AG10803 (cell line): ENCODE results near the gene ACSS1.

ENCODE experiments used
- DNase-seq: peaks from one replicate; pipeline ENCODE4 v3.0.0; 2010; ENCODE audit warnings: low read depth
- H3K4me3 ChIP-seq: 2 replicates; pipeline ENCODE4 v1.5.1; 2011; ENCODE audit warnings: mild to moderate bottlenecking, low read length, control low read depth
- TF ChIP-seq, protein P1 (sequence below): conservative IDR thresholded peaks from 2 replicates; pipeline ENCODE4 v1.5.1; 2011; ENCODE audit warnings: mild to moderate bottlenecking, low read length, control low read depth, inconsistent platforms

ACSS1 gene

DNA sequence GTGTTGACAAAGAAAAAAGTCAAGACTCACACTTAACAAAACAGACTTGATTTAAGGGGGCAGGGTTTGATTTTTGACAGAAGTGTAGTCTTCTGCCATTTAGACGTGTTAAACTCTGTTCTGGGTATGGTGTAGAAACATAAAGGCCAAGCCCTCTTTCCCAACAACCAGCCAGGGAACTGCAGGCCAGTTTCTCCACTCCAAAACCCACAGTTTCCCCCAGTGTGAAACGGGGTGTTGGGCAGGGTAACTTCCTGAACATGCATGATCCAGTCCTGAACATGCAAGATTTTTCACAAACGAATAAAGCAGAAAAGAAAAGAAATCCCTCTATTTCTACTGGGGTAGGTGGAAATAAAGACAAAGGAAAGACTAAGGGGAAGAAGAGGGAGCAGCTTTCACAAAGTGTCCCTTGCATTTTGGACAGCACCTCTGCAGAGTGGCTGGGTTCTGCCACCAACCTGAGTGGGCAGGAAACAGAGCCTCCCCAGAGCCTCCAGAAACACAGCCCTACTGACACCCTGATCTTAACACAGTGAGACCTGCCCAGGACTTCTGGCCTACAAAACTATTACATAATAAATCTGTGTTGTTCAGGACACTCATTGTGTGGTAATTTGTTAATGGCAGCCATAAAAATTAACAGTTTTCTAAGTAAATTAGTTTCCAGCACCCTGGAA, 72.8 kb downstream of the ACSS1 start:
- DNase-seq = no peak
- H3K4me3 ChIP-seq = no peak overlapping the region
- TF ChIP-seq, protein P1, sequence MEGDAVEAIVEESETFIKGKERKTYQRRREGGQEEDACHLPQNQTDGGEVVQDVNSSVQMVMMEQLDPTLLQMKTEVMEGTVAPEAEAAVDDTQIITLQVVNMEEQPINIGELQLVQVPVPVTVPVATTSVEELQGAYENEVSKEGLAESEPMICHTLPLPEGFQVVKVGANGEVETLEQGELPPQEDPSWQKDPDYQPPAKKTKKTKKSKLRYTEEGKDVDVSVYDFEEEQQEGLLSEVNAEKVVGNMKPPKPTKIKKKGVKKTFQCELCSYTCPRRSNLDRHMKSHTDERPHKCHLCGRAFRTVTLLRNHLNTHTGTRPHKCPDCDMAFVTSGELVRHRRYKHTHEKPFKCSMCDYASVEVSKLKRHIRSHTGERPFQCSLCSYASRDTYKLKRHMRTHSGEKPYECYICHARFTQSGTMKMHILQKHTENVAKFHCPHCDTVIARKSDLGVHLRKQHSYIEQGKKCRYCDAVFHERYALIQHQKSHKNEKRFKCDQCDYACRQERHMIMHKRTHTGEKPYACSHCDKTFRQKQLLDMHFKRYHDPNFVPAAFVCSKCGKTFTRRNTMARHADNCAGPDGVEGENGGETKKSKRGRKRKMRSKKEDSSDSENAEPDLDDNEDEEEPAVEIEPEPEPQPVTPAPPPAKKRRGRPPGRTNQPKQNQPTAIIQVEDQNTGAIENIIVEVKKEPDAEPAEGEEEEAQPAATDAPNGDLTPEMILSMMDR = no peak

DNA sequence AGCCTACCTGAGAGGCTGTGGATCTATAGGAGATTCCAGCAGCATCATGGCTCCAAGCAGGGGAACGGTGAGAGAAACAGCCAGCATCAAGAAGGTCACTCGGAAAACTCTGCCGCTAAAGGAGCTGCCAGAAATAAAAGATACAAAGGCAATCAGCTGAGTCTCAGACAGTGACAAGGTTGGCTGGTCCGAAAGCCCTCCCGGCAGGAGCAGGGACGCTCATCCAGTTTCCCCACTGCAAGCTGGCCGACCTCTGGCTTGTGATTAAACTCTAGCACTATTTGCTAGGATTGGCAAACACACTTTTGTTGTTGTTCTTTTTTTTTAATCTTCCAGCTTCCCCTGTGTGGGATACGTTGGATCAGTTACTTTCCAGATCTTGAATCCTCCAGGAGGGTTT, 74.0 kb downstream of the ACSS1 start:
- TF ChIP-seq, protein P1 = no peak
- no peak overlapping the region for H3K4me3 ChIP-seq
- no peak for DNase-seq

DNA sequence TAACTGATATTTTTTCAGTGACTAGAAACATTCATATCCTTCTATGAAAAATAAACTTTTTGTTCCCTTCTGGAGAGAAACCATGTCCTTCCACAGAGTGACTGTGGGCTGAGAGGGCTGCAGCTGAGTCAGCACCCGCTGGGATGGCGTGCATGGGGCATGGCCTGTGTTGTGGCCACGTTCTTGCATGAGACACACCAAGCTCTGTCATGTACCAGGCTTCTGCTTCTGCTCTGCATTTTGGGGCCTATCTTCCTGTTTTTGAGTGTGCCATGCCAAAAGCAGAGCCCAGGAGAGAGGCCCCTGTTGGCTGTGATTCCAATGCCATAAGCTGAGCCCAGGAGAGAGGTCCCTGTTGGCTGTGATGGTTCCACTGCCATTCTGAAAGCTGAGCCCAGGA, 76.1 kb downstream of the ACSS1 start:
- no peak for DNase-seq
- H3K4me3 ChIP-seq = no peak overlapping the region
- TF ChIP-seq, protein P1 = no peak

GRCh38 chr20:24981282-24981681, 76.7 kb downstream of the ACSS1 start:
- TF ChIP-seq, protein P1 = no peak
- no peak for DNase-seq
- H3K4me3 ChIP-seq = no peak overlapping the region

DNA sequence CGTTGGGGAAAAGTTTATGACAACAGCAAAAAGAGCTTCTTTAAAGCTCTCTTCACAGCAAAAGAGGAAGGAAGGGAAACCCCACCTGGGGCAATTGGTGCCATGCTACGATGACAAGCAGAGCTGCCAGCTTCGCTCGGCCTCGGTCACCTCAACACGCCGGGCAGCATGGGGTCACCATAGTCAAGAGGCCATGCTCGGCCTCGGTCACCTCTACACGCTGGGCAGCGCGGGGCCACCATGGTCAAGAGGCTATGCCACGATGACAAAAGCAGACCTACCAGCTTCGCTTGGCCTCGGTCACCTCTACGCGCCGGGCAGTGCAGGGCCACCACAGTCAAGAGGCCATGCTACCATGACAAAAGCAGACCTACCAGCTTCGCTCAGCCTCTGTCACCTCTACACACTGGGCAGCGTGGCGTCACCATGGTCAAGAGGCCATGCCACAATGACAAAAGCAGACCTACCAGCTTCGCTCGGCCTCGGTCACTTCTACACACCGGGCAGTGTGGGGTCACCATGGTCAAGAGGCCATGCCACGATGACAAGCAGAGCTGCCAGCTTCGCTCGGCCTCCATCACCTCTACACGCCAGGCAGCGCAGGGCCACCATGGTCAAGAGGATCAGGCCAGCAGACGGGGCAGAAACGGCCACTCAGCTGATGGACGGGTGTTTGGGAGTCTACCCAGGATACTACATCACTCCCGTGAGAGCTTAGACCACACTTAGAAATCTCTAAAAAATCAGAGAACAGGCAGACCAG, 77.5 kb downstream of the ACSS1 start:
- DNase-seq = no peak
- H3K4me3 ChIP-seq = no peak overlapping the region
- TF ChIP-seq, protein P1 = no peak

DNA sequence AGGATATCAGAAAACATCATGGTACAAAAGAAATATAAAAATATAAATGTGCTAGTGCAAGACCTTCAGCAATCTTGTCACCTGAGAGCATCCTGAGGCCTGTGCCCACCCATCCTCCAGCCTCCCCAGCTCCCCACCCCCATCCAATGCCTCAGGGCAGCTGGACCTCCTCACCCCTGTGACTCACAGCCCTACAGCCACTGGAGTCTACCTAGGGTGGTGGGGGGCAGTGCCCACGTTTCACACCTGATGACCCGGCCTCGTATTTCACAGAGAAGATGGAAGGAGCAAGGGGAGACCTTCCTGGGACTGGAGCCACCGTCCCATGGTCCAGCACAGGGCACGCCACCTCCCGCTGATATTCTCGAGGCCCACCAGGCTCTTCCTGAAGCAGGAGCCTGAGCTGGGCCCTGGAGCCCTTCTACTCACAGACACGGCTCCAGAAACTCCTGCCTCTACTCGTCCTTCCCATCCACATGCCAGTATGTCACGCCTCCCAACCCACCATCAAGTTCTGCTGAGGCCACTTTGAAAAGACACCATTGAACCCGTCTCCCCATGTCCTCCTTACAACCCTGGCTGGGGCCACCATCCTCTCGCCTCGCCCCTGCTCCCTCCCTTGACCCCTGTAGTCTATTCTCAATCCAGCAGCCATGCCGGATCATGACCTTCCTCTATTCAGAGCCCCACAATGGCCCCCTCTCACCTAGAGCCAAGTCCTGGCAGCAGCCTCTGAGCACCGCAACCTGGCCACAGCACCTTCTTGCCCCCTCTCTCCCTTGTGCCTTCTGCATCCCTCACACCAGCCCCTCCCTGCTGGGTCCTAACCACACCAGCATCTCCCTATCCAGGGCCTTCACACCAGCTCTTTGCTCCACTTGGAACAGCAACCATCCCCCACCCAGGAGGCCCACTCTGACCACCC, 78.6 kb downstream of the ACSS1 start:
- TF ChIP-seq, protein P1 = no peak
- DNase-seq = no peak
- H3K4me3 ChIP-seq = no peak overlapping the region
